ENCODE data around the gene CWH43.
"Not testable (repeated sequence)": the region's sequence is repeated elsewhere in the genome, so short reads cannot be mapped to it uniquely, and the experiment has no call there.

Gene CWH43

DNA sequence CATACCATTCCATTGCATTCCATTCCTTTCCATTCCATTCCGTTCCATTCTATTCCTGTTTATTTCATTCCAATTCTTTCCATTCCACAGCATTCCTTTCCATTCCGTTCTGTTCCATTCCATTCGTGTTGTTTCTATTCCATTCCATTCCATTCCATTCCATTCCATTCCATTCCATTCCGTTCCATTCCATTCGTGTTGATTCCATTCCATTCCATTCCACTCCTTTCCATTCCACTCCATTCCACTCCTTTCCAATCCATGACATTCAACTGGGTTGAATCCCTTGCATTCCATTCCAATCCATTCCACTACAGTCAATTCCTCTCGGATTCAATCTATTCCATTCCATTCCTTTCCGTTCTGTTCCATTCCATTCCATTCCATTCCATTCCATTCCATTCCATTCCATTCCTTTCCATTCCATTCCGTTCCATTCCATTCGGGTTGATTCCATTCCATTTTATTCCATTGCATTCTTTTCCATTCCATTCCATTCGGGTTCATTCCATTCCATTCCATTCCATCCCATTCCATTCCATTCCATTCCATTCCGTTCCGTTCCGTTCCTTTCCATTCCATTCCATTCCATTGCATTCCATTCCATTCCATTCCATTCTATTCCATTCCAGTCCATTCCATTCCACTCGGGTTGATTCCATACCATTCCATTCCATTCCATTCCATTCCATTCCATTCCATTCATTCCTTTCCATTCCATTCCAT, 112.1 kb downstream of the CWH43 start:
- not testable (repeated sequence) for DNase-seq

DNA sequence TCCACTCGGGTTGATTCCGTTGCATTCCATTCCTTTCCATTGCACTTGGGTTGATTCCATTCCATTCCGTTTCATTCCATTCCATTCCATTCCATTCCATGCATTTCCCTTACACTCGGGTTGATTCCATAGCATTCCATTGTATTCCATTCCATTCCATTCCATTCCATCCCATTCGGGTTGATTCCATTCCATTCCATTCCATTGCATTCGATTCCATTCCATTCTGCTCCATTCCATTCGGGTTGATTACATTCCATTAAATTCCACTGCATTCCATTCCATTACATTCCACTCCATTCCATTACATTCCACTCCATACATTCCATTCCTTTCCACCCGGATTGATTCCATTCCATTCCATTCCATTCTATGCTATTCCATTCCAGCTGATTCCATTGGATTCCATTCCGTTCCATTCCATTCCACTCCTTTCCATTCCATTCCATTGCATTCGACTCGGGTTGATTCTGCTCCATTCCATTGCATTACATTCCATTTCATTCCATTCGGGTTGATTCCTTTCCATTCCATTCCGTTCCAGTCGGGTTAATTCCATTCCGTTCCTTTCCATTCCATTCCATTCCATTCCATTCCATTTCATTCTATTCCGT, 113.9 kb downstream of the CWH43 start:
- not testable (repeated sequence) for DNase-seq

GRCh38 chr4:49102344-49102898, 116.3 kb downstream of the CWH43 start:
- DNase-seq: not testable (repeated sequence)

- DNase-seq: not testable (repeated sequence)
Measured at GRCh38 chr4:49103436-49104136, 117.5 kb downstream of the CWH43 start.

GRCh38 chr4:49104231-49104930, 118.3 kb downstream of the CWH43 start:
- DNase-seq: not testable (repeated sequence)

DNA sequence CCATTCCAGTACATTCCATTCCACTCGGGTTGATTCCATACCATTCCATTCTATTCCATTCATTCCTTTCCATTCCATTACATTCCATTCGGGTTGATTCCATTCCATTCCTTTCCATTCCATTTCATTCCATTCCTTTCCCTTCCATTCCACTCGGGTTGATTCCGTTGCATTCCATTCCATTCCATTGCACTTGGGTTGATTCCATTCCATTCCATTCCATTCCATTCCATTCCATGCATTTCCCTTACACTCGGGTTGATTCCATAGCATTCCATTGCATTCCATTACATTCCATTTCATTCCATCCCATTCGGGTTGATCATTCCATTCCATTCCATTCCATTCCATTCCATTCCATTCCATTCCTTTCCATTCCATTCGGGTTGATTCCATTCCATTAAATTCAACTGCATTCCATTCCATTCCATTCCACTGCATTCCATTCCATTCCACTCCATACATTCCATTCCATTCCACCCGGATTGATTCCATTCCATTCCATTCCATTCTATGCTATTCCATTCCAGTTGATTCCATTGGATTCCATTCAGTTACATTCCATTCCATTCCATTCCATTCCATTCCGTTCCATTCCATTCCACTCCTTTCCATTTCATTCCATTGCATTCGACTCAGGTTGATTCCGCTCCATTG, 119.3 kb downstream of the CWH43 start:
- DNase-seq: not testable (repeated sequence)

DNA sequence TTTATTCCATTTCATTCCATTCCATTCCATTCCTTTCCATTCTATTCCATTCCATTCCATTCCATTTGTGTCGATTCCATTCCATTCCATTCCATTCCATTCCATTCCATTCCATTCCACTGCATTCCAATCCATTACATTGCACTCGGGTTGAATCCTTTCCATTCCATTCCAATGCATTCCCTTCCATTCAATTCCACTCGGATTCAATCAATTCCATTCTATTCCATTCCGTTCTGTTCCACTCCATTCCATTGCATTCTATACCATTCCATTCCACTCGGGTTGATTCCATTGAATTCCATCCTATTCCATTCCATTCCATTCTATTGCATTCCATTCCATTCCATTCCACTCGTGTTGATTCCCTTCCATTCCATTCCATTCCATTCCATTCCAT, 121.2 kb downstream of the CWH43 start:
- DNase-seq: not testable (repeated sequence)

DNA sequence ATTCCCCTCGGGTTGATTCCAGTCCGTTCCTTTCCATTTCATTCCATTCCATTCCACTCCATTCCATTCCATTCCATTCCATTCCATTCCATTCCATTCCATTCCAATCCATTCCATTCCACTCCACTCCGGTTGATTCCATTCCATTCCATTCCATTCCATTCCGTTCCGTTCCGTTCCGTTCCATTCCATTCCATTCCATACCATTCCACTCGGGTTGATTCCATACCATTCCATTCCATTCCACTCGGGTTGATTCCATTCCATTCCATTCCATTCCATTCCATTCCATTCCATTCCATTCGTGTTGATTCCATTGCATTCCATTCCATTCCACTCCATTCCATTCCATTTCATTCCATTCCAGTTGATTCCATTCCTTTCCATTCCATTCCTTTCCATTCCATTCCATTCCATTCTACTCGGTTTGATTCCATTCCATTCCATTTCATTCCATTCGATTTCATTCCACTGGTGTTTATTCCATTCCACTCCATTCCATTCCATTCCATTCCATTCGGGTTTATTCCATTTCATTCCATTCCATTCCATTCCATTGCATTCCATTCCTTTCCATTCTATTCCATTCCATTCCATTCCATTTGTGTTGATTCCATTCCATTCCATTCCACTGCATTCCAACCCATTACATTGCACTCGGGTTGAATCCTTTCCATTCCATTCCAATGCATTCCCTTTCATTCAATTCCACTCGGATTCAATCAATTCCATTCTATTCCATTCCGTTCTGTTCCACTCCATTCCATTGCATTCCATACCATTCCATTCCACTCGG, 122.3 kb downstream of the CWH43 start:
- not testable (repeated sequence) for DNase-seq

DNA sequence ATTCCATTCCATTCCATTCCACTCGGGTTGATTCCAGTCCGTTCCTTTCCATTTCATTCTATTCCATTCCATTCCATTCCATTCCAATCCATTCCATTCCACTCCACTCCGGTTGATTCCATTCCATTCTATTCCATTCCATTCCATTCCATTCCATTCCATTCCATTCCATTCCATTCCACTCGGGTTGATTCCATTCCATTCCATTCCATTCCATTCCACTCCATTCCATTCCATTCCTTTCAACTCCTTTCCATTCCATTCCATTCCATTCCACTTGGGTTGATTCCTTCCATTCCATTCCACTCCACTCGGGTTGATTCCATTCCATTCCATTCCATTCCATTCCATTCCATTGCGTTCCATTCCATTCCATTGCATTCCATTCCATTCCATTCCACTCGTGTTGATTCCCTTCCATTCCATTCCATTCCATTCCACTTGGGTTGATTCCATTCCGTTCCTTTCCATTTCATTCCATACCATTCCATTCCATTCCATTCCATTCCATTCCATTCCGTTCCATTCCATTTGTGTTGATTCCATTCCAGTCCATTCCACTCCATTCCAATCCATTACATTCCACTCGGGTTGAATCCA, 123.6 kb downstream of the CWH43 start:
- DNase-seq: not testable (repeated sequence)

DNA sequence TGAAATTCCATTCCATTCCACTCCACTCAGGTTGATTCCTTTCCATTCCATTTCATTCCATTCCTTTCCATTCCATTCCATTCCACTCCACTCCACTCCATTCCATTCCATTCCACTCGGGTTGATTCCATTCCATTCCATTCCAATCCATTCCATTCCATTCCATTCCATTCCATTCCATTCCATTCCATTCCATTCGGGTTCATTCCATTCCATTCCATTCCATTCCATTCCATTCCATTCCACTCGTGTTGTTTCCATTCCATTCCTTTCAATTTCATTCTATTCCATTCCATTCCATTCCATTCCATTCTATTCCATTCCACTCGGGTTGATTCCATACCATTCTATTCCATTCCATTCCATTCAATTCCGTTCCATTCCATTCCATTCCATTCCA, 124.5 kb downstream of the CWH43 start:
- not testable (repeated sequence) for DNase-seq

All from NK-92 treated with Interleukin-12 subunit alpha and Interleukin-12 subunit beta, amount 100 ng/mL, for 24 hours (cell line).